Measurements from ENCODE around the gene SLC43A1.
"Not testable (repeated sequence)": the region's sequence is repeated elsewhere in the genome, so short reads cannot be mapped to it uniquely, and the experiment has no call there.

Gene SLC43A1

GRCh38 chr11:57515332-57516060, at the start of gene SLC43A1:
TSS of gene SLC43A1 (minus strand) at chr11:57515702. CDS start at chr11:57514111, 1,591 bp downstream.
- peak; percentile 80 for DNase-seq

DNA sequence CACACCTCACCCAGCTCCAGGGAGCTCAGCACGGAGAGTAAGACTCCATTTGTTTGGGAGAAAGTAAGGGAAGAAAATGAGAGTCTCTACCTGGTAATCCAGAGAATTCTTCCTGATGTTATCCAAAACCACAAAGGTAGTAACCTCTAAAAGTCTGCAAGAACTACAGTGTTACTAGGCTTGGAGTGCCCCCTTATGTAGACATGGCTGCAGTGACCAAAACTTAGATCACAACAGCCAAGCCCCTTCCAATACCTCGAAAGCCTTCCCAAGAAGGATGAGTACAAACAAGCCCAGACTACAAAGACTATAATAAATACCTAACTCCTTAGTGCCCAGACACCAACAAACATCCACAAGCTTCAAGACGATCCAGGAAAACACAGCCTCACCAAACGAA, 47.1 kb upstream of the SLC43A1 start:
- no peak for DNase-seq

DNA sequence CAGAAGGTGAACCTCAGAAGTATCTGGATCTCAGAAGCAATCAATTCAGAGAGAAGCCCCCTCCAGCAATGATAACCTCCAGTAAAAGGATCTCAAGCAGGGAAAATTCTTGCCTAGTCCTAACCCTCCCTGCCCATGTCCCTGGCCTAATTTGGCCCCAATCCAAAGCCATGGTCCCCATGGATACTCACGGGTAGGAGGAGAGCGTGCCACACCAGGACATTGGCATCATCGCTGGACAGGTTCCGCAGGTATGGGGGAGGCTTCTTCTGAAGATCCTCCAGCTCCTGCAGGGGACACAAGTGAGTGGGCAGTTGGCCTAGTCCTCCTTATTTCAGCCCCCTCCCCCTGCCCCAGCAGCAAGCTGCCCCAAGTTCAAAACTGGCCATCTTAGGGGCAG, 44.6 kb upstream of the SLC43A1 start:
- DNase-seq: no peak

- no peak for DNase-seq
These were observed 40.5 kb upstream of the SLC43A1 start for GRCh38 chr11:57556041-57556440.

GRCh38 chr11:57555393-57555792, 39.9 kb upstream of the SLC43A1 start:
- no peak for DNase-seq

- DNase-seq: no peak
These were observed 37.0 kb upstream of the SLC43A1 start for GRCh38 chr11:57552479-57552878.

- no peak for DNase-seq
These were observed 36.4 kb upstream of the SLC43A1 start for GRCh38 chr11:57551941-57552340.

DNA sequence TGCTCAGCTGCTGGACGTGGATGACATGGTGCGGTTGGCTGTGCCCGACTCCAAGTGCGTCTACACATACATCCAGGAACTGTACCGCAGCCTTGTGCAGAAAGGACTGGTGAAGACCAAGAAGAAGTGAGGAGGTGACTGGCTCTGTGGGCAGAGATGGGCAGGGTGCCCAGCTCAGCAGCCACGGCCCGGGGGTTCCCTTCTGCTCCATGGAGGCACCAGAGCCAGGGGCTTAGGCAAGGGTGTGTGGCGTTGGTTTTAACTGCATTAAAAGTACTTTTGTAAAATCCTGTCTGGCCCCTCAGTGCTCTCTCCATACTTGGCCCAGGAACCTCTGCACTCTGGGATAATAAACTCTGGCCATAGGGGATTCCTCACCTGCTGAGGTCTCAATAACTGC, 34.5 kb upstream of the SLC43A1 start:
- DNase-seq: no peak

DNA sequence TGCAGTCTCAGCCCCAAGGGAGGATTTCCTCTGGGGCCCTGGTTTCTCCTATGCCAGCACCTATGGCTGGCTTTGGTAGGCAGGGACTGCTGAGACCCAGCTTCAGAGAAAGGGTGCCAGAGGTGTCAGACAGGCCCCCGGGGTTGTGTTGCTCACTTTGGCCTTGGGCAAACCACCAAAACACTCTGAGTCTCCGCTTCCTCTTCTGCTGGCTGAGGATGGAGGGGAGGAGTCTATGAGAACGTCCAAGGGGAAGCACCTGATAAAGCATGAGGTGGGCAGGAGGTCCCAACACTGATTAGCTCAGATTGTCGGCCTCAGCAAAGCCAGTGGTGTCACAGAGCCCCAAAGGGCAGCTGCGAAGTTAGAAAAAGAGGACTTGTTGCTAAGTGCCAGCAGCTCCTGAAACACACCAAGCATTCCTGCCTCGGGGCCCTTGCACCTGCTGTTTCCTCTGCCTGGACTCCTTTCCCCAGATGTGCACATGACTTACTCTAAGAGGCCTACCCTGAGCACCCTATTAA, 32.4 kb upstream of the SLC43A1 start:
- no peak for DNase-seq

- DNase-seq: peak; percentile 80
These were observed 31.5 kb upstream of the SLC43A1 start for GRCh38 chr11:57546869-57547475.

GRCh38 chr11:57546451-57546850, 30.9 kb upstream of the SLC43A1 start:
- no peak for DNase-seq

DNA sequence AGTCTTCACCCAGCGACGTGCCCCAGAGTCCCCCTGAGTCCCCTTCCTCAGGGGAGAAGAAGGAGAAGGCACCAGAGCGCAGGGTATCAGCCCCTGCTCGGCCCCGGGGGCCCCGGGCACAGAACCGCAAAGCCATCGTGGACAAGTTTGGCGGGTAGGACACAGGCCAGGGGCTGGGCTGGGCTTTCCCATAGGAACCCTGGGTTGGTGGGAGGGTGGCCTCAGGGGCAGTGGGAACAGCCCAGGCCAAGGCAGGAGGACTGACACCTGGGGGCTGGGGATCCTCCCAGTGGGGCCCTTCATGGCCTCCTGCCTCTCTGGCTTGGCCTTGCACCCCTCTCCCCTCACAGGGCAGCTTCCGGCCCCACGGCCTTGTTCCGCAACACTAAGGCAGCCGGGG, 30.4 kb upstream of the SLC43A1 start:
- DNase-seq: no peak

DNA sequence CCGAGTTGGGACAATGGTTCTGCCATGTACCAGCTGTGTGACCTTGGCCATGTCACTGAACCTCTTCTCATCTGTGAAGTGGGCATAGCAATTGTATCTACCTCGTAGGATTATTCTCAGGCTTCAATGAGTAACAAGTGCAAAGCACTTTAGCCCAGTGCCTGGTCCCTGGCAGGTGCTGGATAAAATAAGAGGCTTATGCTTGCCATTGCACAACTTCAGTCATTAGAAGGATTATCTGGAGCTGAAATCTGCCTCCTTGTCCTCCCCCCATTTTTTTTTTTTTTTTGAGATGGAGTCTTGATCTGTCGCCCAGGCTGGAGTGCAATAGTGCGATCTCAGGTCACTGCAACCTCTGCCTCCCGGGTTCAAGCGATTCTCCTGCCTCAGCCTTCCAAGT, 29.1 kb upstream of the SLC43A1 start:
- no peak for DNase-seq

DNA sequence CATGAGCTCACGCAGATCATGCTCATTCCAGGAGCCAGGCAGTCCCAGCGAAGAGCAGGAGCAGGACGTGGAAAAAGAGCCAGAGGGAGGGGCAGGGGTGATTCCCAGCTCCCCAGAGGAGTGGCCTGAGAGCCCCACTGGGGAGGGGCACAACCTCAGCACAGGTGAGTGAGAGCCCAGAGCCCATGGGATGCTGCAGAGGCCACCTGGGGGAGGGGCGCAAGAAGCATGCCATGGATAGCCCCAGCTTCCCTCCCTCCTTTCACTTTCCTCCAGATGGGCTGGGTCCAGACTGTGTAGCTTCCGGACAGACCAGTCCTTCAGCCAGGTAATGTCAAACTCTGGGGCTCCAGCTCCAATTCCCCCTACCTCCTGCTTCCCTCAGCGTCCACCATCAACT, 28.1 kb upstream of the SLC43A1 start:
- DNase-seq: no peak

DNA sequence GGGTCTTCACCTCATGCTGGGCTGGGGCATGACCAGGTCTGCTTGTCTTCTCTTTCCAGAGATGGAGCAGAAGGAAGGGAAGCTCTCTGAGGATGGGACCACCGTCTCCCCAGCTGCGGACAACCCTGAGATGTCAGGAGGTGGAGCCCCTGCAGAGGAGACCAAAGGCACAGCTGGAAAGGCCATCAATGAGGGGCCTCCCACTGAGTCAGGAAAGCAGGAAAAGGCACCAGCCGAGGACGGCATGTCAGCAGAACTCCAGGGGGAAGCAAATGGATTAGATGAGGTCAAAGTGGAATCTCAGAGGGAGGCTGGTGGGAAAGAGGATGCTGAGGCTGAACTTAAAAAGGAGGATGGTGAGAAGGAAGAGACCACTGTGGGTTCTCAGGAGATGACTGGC, 27.1 kb upstream of the SLC43A1 start:
- DNase-seq: no peak

DNA sequence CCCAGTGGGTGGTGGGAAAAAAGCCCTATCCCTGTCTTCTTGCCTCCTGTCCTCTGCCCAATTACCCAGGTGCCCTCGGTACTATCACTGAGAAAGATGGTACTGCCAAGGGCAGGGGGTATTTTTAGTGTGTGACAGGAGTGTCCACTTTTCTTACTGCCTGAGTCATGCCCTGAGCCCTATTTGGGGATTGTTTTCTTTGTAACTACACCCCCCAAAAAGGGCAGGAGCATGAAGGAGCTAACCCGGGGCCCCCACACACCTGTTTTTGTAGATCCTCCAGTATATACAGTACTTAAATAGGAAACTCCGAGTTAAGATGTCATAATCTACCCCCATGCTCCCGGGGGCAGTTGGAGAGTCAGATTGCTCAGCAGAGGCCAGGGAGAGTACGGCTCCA, 25.7 kb upstream of the SLC43A1 start:
- DNase-seq: no peak

DNA sequence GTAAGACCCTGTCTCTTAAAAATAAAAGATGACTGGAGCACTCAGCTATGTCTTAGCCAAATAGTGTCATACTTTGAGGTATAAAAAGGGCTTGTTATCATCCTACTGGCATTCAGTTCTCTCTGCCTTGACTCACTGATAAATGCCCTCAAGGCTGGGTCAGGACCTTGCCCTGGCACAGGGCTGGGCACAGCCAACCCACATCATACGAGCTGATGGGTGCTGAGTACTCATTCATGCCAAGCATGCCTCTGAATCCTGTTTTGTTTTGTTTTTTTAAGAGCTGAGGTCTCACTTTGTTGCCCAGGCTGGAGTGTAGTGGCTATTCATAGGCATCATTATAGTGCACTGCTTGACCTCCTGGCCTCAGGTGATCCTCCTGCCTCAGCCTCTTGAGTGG, 23.8 kb upstream of the SLC43A1 start:
- DNase-seq: no peak

DNA sequence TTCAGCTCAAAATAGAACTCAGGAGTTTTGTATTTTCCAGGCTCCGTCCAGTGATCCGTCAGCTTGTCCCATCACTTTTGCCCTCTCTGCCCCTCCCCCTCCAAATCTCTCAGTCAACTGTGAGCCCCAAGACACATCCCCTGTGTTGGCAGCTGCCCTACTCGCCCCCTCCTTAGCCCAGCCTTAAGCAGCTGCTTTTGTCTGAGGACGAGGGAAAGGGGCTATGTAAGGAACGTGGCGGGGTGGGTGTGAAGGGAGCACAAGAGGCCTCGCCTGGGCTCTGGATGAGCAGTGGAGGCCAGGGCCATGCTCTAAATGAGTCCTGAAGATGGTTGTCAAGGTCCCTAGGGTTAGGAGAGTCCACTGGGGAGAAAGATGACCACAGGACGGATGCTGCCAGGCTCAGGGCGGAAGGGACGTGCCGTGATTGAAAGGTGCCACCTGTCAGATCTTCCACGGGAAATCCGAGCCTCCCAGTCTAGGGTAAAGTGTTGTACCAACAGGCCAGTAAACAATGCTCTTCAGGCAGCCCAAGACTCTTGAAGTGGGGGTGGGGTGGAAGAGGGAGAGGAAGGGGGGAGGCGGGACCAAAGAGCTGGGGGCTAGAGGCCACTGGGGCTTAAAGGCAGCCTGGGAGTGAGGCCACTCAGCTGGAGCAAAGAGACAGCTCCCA, 21.6 kb upstream of the SLC43A1 start, which contains the start of gene SMTNL1:
Gene SMTNL1, plus strand, starts transcription at position 649 of the 673 bp plus-strand sequence. CDS start 5,048 bp downstream, outside the sequence.
- DNase-seq: no peak

DNA sequence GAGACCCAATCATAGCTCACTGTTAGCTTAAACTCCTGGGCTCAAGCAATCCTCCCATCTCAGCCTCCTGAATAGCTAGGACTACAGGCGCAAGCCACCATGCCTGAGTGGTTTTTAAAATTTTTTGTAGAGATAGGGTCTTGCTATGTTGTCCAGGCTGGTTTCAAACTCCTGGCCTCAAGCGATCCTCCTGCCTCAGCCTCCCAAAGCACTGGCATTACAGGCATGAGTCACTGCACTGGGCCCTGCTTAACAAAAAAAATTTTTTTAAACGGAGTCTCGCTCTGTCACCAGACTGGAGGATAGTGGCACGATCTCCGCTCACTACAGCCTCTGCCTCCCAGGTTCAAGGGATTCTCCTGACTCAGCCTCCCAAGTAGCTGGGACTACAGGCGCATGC, 18.9 kb upstream of the SLC43A1 start:
- not testable (repeated sequence) for DNase-seq

- DNase-seq: peak; percentile 90
These were observed 15.3 kb upstream of the SLC43A1 start, which contains the start of gene TIMM10 for GRCh38 chr11:57530596-57531507. TSS of gene TIMM10 (minus strand) at chr11:57530754. CDS start at chr11:57530189, 565 bp downstream.

DNA sequence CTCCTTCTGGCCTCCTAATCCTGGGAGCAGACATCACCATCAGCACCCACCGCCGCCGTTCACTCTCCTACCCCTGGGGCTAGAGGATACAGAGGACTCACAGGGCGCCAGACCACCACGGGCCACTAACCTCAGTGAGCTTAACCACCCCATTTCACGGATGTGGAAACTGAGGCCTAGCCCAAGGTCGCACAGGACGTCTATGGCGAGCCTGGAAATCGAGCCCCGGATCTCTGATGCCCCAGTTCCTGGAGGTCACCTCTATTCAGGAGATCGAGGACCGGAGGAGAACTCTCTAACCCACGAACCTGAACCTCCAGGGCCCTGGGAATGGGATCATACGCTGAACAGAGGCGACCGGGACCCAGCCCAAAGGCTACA, 14.7 kb upstream of the SLC43A1 start:
- DNase-seq: no peak

DNA sequence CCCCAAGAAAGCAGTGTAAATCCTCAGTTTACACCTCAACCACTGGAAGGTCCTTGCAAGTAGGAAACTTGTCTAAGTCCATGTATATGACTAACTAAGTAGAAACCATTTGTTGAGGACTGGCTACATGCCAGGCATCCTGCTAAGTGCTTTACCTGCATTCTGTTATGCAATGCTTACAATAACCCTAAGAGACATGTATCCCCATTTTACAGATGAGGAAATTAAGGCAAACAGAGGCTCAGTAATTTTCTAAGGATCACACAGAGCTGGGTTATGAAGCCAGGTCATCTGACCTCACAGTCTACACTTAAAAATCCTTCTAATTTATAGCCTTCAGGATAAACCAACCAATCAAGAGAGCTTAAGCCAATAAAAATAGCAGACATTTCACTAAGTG, 13.5 kb upstream of the SLC43A1 start:
- no peak for DNase-seq
